ENCODE measurements around the gene MYH11. TPM values are rescaled to one million over a fixed set of nuclear protein-coding genes. Genes with fewer than 3 reads are reported as not detected.
A peak's percentile ranks its signal among the peaks of the same experiment; 100 is the strongest.

MYH11 gene
- total and polyA plus RNA-seq, 2 of the 13 experiments (the other 11 are each of a cell fraction or from before 2014, with no cell fraction given): not detected

DNA sequence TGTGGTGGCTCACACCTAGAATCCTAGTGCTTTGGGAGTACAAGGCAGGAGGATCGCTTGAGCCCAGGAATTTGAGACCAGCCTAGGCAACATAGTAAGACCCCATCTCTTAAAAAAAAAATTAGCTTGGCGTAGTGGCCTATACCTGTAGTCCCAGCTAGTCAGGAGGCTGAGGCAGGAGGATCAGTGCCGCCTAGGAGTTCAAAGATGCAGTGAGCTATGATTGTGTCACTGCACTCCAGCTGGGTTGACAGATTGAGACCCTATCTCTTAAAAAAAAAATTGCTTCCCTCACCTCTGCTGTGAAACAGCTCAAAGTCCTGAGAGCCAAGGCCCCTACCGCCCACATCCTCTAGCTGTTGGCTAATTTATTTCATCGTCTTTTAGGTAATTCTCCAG lies 196.6 kb downstream of the MYH11 start (continued):
- TF ChIP-seq, protein P1, sequence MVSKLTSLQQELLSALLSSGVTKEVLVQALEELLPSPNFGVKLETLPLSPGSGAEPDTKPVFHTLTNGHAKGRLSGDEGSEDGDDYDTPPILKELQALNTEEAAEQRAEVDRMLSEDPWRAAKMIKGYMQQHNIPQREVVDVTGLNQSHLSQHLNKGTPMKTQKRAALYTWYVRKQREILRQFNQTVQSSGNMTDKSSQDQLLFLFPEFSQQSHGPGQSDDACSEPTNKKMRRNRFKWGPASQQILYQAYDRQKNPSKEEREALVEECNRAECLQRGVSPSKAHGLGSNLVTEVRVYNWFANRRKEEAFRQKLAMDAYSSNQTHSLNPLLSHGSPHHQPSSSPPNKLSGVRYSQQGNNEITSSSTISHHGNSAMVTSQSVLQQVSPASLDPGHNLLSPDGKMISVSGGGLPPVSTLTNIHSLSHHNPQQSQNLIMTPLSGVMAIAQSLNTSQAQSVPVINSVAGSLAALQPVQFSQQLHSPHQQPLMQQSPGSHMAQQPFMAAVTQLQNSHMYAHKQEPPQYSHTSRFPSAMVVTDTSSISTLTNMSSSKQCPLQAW (CRISPR knock-in tag; IDR thresholded peaks at IDR 0.05): 0 out of 2 replicates have a peak, but pooled peaks have one; percentile 7
- TF ChIP-seq ZNF775 (CRISPR knock-in tag; IDR thresholded peaks at IDR 0.05; ENCODE audit: borderline replicate concordance) (no peak), ZMYM3 (CRISPR knock-in tag; IDR thresholded peaks at IDR 0.05) (peak; percentile 74; the same call in 1 of the 2 replicates), SAP130 (CRISPR knock-in tag; IDR thresholded peaks at IDR 0.05; ENCODE audit: low read depth) (peak; percentile 44), ZFP37 (CRISPR knock-in tag; IDR thresholded peaks at IDR 0.05; ENCODE audit: borderline replicate concordance) (peak; percentile 43; the same call in 1 of the 2 replicates), MED1 (CRISPR knock-in tag; IDR thresholded peaks at IDR 0.05) (0 out of 2 replicates have a peak, but pooled peaks have one; percentile 14), ZNF484 (CRISPR knock-in tag; IDR thresholded peaks at IDR 0.05; ENCODE audit: borderline replicate concordance, low read depth) (no peak), MXI1 (IDR thresholded peaks at IDR 0.05; ENCODE audit: borderline replicate concordance, low read depth, low read length) (no peak), FOXA3 (CRISPR knock-in tag; IDR thresholded peaks at IDR 0.05) (0 out of 2 replicates have a peak, but pooled peaks have one; percentile 32), ZNF205 (CRISPR knock-in tag; IDR thresholded peaks at IDR 0.05) (0 out of 2 replicates have a peak, but pooled peaks have one; percentile 41)
- TF ChIP-seq, protein P2, sequence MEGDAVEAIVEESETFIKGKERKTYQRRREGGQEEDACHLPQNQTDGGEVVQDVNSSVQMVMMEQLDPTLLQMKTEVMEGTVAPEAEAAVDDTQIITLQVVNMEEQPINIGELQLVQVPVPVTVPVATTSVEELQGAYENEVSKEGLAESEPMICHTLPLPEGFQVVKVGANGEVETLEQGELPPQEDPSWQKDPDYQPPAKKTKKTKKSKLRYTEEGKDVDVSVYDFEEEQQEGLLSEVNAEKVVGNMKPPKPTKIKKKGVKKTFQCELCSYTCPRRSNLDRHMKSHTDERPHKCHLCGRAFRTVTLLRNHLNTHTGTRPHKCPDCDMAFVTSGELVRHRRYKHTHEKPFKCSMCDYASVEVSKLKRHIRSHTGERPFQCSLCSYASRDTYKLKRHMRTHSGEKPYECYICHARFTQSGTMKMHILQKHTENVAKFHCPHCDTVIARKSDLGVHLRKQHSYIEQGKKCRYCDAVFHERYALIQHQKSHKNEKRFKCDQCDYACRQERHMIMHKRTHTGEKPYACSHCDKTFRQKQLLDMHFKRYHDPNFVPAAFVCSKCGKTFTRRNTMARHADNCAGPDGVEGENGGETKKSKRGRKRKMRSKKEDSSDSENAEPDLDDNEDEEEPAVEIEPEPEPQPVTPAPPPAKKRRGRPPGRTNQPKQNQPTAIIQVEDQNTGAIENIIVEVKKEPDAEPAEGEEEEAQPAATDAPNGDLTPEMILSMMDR (CRISPR knock-in tag; IDR thresholded peaks at IDR 0.05): no peak
- TF ChIP-seq, protein P3, sequence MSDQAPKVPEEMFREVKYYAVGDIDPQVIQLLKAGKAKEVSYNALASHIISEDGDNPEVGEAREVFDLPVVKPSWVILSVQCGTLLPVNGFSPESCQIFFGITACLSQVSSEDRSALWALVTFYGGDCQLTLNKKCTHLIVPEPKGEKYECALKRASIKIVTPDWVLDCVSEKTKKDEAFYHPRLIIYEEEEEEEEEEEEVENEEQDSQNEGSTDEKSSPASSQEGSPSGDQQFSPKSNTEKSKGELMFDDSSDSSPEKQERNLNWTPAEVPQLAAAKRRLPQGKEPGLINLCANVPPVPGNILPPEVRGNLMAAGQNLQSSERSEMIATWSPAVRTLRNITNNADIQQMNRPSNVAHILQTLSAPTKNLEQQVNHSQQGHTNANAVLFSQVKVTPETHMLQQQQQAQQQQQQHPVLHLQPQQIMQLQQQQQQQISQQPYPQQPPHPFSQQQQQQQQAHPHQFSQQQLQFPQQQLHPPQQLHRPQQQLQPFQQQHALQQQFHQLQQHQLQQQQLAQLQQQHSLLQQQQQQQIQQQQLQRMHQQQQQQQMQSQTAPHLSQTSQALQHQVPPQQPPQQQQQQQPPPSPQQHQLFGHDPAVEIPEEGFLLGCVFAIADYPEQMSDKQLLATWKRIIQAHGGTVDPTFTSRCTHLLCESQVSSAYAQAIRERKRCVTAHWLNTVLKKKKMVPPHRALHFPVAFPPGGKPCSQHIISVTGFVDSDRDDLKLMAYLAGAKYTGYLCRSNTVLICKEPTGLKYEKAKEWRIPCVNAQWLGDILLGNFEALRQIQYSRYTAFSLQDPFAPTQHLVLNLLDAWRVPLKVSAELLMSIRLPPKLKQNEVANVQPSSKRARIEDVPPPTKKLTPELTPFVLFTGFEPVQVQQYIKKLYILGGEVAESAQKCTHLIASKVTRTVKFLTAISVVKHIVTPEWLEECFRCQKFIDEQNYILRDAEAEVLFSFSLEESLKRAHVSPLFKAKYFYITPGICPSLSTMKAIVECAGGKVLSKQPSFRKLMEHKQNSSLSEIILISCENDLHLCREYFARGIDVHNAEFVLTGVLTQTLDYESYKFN (CRISPR knock-in tag; conservative IDR thresholded peaks at IDR 0.05): 0 out of 2 replicates have a peak, but pooled peaks have one; percentile 34
- TF ChIP-seq, protein P4, sequence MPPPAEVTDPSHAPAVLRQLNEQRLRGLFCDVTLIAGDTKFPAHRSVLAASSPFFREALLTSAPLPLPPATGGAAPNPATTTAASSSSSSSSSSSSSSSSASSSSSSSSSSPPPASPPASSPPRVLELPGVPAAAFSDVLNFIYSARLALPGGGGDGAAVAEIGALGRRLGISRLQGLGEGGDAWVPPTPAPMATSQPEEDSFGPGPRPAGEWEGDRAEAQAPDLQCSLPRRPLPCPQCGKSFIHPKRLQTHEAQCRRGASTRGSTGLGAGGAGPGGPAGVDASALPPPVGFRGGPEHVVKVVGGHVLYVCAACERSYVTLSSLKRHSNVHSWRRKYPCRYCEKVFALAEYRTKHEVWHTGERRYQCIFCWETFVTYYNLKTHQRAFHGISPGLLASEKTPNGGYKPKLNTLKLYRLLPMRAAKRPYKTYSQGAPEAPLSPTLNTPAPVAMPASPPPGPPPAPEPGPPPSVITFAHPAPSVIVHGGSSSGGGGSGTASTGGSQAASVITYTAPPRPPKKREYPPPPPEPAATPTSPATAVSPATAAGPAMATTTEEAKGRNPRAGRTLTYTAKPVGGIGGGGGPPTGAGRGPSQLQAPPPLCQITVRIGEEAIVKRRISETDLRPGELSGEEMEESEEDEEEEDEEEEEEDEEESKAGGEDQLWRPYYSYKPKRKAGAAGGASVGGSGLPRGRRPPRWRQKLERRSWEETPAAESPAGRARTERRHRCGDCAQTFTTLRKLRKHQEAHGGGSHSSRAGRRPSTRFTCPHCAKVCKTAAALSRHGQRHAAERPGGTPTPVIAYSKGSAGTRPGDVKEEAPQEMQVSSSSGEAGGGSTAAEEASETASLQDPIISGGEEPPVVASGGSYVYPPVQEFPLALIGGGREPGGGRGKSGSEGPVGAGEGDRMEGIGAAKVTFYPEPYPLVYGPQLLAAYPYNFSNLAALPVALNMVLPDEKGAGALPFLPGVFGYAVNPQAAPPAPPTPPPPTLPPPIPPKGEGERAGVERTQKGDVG (CRISPR knock-in tag; IDR thresholded peaks at IDR 0.05; ENCODE audit: borderline replicate concordance): 0 out of 2 replicates have a peak, but pooled peaks have one; percentile 46
- TF ChIP-seq, protein P5, sequence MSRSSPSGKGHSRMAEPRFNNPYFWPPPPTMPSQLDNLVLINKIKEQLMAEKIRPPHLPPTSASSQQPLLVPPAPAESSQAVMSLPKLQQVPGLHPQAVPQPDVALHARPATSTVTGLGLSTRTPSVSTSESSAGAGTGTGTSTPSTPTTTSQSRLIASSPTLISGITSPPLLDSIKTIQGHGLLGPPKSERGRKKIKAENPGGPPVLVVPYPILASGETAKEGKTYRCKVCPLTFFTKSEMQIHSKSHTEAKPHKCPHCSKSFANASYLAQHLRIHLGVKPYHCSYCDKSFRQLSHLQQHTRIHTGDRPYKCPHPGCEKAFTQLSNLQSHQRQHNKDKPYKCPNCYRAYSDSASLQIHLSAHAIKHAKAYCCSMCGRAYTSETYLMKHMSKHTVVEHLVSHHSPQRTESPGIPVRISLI (CRISPR knock-in tag; IDR thresholded peaks at IDR 0.05; ENCODE audit: borderline replicate concordance): peak; percentile 84; the same call in 1 of the 2 replicates
- TF ChIP-seq, protein P6, sequence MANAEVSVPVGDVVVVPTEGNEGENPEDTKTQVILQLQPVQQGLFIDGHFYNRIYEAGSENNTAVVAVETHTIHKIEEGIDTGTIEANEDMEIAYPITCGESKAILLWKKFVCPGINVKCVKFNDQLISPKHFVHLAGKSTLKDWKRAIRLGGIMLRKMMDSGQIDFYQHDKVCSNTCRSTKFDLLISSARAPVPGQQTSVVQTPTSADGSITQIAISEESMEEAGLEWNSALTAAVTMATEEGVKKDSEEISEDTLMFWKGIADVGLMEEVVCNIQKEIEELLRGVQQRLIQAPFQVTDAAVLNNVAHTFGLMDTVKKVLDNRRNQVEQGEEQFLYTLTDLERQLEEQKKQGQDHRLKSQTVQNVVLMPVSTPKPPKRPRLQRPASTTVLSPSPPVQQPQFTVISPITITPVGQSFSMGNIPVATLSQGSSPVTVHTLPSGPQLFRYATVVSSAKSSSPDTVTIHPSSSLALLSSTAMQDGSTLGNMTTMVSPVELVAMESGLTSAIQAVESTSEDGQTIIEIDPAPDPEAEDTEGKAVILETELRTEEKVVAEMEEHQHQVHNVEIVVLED (CRISPR knock-in tag; IDR thresholded peaks at IDR 0.05; ENCODE audit: borderline replicate concordance): no peak

Measured in HepG2 (cell line).